DLD1 (cell line): ENCODE data around the gene RIMS4.

Source experiments
- in situ Hi-C: cut with HindIII; loops from 2 replicates; pipeline ENCODE4 v1.10.0; 2017; ENCODE audit warnings: low sequenced_read_pairs

Gene RIMS4

GRCh38 chr20:44703956-44704488, 106.3 kb downstream of the RIMS4 start:
- in situ Hi-C loops, result no loop called here

- in situ Hi-C loops, result no loop called here
Observed at GRCh38 chr20:44703183-44703925, 107.0 kb downstream of the RIMS4 start.

- in situ Hi-C loops, result no loop called here
Observed at GRCh38 chr20:44702776-44703175, 107.6 kb downstream of the RIMS4 start.

GRCh38 chr20:44701858-44702256, 108.5 kb downstream of the RIMS4 start:
- in situ Hi-C loops, result no loop called here
